K562 (cell line): ENCODE results near the gene SPATS2L. TPM values are rescaled to one million over a fixed set of nuclear protein-coding genes. Genes with fewer than 3 reads are reported as not detected.
A peak's percentile ranks its signal among the peaks of the same experiment; 100 is the strongest.

Experiments used
- ADNP ChIP-seq: fragments of 200-800 bp; sonication (Bioruptor generic); IDR thresholded peaks from 2 replicates; pipeline ENCODE4 v1.6.1; 2016; ENCODE audit warnings: missing genetic modification characterization, missing compliant biosample characterization
- BMI1 ChIP-seq: fragments of 150-350 bp; IDR thresholded peaks from 2 replicates; pipeline ENCODE4 v1.6.1; 2014; ENCODE audit warnings: low read length
- EP400 ChIP-seq: fragments of 450-650 bp; IDR thresholded peaks from 2 replicates; pipeline ENCODE4 v1.6.1; 2017; ENCODE audit warnings: antibody characterized with exemption, mild to moderate bottlenecking, moderate library complexity
- HDAC2 ChIP-seq: fragments of 450-650 bp; IDR thresholded peaks from 2 replicates; pipeline ENCODE4 v1.6.1; 2016; ENCODE audit warnings: mild to moderate bottlenecking
- HDAC6 ChIP-seq: IDR thresholded peaks from 2 replicates; pipeline ENCODE4 v1.6.1; 2012; ENCODE audit warnings: low read depth, mild to moderate bottlenecking, control low read depth, inconsistent platforms, low read length, moderate library complexity
- NBN ChIP-seq: fragments of 450-650 bp; IDR thresholded peaks from 2 replicates; pipeline ENCODE4 v1.6.1; 2016; ENCODE audit warnings: low read depth, mild to moderate bottlenecking
- NCOA2 ChIP-seq, 2 experiments: fragments of 450-650 bp; IDR thresholded peaks; 2 replicates each; pipeline ENCODE4 v1.6.1; 2018; ENCODE audit warnings: mild to moderate bottlenecking in 2 of 2, moderate library complexity in 1 of 2; ENCODE audit not compliant: partially characterized antibody in 2 of 2
- NFYB ChIP-seq: IDR thresholded peaks from 2 replicates; pipeline ENCODE4 v1.6.1; 2011; ENCODE audit warnings: mild to moderate bottlenecking, moderate library complexity; ENCODE audit not compliant: insufficient read length; ENCODE audit errors: extremely low read depth
- PCBP1 ChIP-seq: fragments of 200-400 bp; formaldehyde crosslinking; IDR thresholded peaks from 2 replicates; pipeline ENCODE4 v1.6.1; 2018; ENCODE audit warnings: mild to moderate bottlenecking, low read depth, low read length; ENCODE audit not compliant: poor library complexity, severe bottlenecking
- POLR3G ChIP-seq: IDR thresholded peaks from 2 replicates; pipeline ENCODE4 v1.6.1; 2011; ENCODE audit not compliant: insufficient read length, insufficient replicate concordance; ENCODE audit errors: extremely low read depth
- PPARD ChIP-seq: fragments of 250-450 bp; sonication (Bioruptor Pico); IDR thresholded peaks from 2 replicates; pipeline ENCODE4 v1.8.0; 2022; ENCODE audit warnings: inconsistent platforms, mild to moderate bottlenecking, moderate library complexity
- RFX5 ChIP-seq: IDR thresholded peaks from 2 replicates; pipeline ENCODE4 v1.6.1; 2011; ENCODE audit warnings: low read depth, mild to moderate bottlenecking, improper control_type of control experiment, low read length
- RFX7 ChIP-seq: fragments of 250-450 bp; sonication (Bioruptor Pico); IDR thresholded peaks from 2 replicates; pipeline ENCODE4 v1.5.1; 2021; ENCODE audit warnings: mild to moderate bottlenecking
- SIRT6 ChIP-seq: IDR thresholded peaks from one replicate; pipeline ENCODE4 v1.6.1; 2012; ENCODE audit warnings: low read depth, mild to moderate bottlenecking, control low read depth, inconsistent platforms, low read length, moderate library complexity
- SREBF1 ChIP-seq: fragments of 150-350 bp; IDR thresholded peaks from 2 replicates; pipeline ENCODE4 v1.6.1; 2014; ENCODE audit warnings: antibody characterized with exemption, low read depth, low read length, borderline replicate concordance
- STAT5A ChIP-seq: IDR thresholded peaks from 2 replicates; pipeline ENCODE4 v1.6.1; 2012; ENCODE audit warnings: low read length, inconsistent platforms, borderline replicate concordance
- SUPT5H ChIP-seq: fragments of 450-650 bp; IDR thresholded peaks from 2 replicates; pipeline ENCODE4 v1.6.1; 2016
- polyA plus RNA-seq, 8 experiments: library from polyadenylated mRNA; depleted of rRNA in 4 of 8; stranded (reverse) in 5 of 8; unstranded in 3 of 8; fragments of >200 nt; fragmentation: Nextera tagmentation in 2 of 8; fragmentation: Illumina TruSeq in 1 of 8; extraction: Ambion mirVana in 2 of 8; extraction: Trizol in 1 of 8; gene quantifications; 2 replicates each; pipeline versions ENCODE4 v1.2.1 to v1.2.3, GENCODE V29; 2011 to 2014; ENCODE audit warnings: inconsistent platforms in 1 of 8, missing spikeins in 1 of 8
- total RNA-seq, 7 experiments: library from RNA; depleted of rRNA in 6 of 7; stranded (reverse); fragments of >200 nt in 6 of 7; fragmentation: Illumina TruSeq in 2 of 7; extraction: Trizol in 2 of 7; gene quantifications; 2 replicates each; pipeline versions ENCODE4 v1.2.1 to v1.2.3, GENCODE V29; 2011 to 2021; ENCODE audit warnings: low replicate concordance in 1 of 7
- TF ChIP-seq, protein P1 (sequence below), 3 experiments: IDR thresholded peaks in 2 of 3; conservative IDR thresholded peaks in 1 of 3; 2 replicates each; pipeline ENCODE4 v1.5.1; 2011 to 2012; ENCODE audit warnings: low read length in 3 of 3, mild to moderate bottlenecking in 3 of 3, control low read depth in 2 of 3, improper control_type of control experiment in 1 of 3, inconsistent platforms in 1 of 3, low read depth in 1 of 3, mixed read lengths in 1 of 3, moderate library complexity in 1 of 3; ENCODE audit not compliant: insufficient read depth in 2 of 3
- TF ChIP-seq, protein P2 (sequence below): fragments of 450-650 bp; IDR thresholded peaks from 2 replicates; pipeline ENCODE4 v1.6.1; 2016; ENCODE audit warnings: low read depth, mild to moderate bottlenecking, moderate library complexity
- TF ChIP-seq, protein P3 (sequence below), 2 experiments: fragments of 250-450 bp in 1 of 2; fragments of 450-650 bp in 1 of 2; sonication (Bioruptor Pico) in 1 of 2; IDR thresholded peaks; 2 replicates each; pipeline versions ENCODE4 v1.6.1 to v1.8.0; 2016 to 2021; ENCODE audit warnings: mild to moderate bottlenecking in 2 of 2, moderate library complexity in 2 of 2, missing compliant biosample characterization in 1 of 2, missing genetic modification characterization in 1 of 2
- TF ChIP-seq, protein P4 (sequence below): fragments of 450-650 bp; IDR thresholded peaks from 2 replicates; pipeline ENCODE4 v1.6.1; 2017; ENCODE audit warnings: antibody characterized with exemption, mild to moderate bottlenecking

The SPATS2L gene
- total and polyA plus RNA-seq, 9 of the 15 experiments (the other 6 are each of a cell fraction or from before 2014, with no cell fraction given) = 11.3 to 41.5 (median 24.9) TPM

DNA sequence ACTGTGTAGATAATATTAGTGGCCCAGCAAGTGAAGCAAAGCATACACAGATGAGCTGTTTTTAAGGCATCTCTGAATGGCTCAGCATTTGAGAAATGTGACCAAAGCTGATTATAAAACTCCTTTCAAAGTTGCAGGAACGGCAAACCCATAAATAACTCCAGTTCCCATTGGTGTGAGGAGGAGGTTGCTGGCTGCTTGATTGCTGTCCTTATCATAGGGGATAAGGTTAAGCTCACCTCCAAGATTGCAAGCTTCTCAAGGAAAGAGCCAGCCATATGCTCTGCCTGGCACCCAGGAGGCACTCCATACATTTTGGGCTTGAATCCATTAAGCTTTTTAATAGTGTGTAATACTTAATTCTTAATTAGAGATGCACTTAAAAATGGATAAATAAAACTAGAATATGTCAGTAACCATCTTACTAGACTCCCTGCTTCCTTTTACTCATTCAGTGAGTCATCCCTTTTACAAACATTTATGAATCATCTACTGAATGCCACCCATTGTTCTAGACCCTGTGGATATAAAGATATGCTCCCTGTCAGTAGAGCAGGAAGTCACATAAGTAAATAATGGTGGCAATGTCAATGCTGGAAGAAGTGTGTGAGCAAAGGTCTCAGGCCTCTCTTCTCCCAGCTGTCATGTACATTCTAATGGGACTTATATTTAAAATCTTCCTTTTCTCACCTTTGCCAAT, 99.3 kb downstream of the SPATS2L start (continued):
- TF ChIP-seq RFX7 (CRISPR knock-in tag) = no peak
- TF ChIP-seq HDAC6 = no peak
- TF ChIP-seq RFX5 = no peak
- TF ChIP-seq, protein P1, sequence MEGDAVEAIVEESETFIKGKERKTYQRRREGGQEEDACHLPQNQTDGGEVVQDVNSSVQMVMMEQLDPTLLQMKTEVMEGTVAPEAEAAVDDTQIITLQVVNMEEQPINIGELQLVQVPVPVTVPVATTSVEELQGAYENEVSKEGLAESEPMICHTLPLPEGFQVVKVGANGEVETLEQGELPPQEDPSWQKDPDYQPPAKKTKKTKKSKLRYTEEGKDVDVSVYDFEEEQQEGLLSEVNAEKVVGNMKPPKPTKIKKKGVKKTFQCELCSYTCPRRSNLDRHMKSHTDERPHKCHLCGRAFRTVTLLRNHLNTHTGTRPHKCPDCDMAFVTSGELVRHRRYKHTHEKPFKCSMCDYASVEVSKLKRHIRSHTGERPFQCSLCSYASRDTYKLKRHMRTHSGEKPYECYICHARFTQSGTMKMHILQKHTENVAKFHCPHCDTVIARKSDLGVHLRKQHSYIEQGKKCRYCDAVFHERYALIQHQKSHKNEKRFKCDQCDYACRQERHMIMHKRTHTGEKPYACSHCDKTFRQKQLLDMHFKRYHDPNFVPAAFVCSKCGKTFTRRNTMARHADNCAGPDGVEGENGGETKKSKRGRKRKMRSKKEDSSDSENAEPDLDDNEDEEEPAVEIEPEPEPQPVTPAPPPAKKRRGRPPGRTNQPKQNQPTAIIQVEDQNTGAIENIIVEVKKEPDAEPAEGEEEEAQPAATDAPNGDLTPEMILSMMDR (IDR thresholded peaks at IDR 0.05 in 2 of 3, conservative IDR thresholded peaks at IDR 0.05 in 1 of 3; ENCODE audit: insufficient read depth in 2 of 3, low read depth in 1 of 3, low read length in 3 of 3) = no peak
- no peak for TF ChIP-seq NFYB
- TF ChIP-seq, protein P2, sequence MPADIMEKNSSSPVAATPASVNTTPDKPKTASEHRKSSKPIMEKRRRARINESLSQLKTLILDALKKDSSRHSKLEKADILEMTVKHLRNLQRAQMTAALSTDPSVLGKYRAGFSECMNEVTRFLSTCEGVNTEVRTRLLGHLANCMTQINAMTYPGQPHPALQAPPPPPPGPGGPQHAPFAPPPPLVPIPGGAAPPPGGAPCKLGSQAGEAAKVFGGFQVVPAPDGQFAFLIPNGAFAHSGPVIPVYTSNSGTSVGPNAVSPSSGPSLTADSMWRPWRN = 0 out of 2 replicates have a peak, but pooled peaks have one; percentile 41
- TF ChIP-seq PPARD (CRISPR knock-in tag) = no peak
- TF ChIP-seq HDAC2 = peak; percentile 58; the same call in 1 of the 2 replicates
- TF ChIP-seq SREBF1 = no peak
- TF ChIP-seq STAT5A = peak; percentile 52
- peak; percentile 34 for TF ChIP-seq EP400
- TF ChIP-seq NBN = peak; percentile 55; the same call in 1 of the 2 replicates
- TF ChIP-seq BMI1 = no peak
- no peak for TF ChIP-seq POLR3G
- TF ChIP-seq ADNP (tag) = no peak; the same call in 1 of the 2 replicates
- no peak for TF ChIP-seq SUPT5H
- TF ChIP-seq SIRT6 = no peak
- no peak for TF ChIP-seq PCBP1
- TF ChIP-seq NCOA2 (IDR thresholded peaks at IDR 0.05; ENCODE audit: partially characterized antibody in 2 of 2) = peak in 1 of 2 experiments; percentile 70
- TF ChIP-seq, protein P3, sequence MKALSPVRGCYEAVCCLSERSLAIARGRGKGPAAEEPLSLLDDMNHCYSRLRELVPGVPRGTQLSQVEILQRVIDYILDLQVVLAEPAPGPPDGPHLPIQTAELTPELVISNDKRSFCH (CRISPR knock-in tag; IDR thresholded peaks at IDR 0.05) = no peak
- TF ChIP-seq, protein P3 (tag; IDR thresholded peaks at IDR 0.05) = peak; percentile 81; the same call in 1 of the 2 replicates
- TF ChIP-seq, protein P4, sequence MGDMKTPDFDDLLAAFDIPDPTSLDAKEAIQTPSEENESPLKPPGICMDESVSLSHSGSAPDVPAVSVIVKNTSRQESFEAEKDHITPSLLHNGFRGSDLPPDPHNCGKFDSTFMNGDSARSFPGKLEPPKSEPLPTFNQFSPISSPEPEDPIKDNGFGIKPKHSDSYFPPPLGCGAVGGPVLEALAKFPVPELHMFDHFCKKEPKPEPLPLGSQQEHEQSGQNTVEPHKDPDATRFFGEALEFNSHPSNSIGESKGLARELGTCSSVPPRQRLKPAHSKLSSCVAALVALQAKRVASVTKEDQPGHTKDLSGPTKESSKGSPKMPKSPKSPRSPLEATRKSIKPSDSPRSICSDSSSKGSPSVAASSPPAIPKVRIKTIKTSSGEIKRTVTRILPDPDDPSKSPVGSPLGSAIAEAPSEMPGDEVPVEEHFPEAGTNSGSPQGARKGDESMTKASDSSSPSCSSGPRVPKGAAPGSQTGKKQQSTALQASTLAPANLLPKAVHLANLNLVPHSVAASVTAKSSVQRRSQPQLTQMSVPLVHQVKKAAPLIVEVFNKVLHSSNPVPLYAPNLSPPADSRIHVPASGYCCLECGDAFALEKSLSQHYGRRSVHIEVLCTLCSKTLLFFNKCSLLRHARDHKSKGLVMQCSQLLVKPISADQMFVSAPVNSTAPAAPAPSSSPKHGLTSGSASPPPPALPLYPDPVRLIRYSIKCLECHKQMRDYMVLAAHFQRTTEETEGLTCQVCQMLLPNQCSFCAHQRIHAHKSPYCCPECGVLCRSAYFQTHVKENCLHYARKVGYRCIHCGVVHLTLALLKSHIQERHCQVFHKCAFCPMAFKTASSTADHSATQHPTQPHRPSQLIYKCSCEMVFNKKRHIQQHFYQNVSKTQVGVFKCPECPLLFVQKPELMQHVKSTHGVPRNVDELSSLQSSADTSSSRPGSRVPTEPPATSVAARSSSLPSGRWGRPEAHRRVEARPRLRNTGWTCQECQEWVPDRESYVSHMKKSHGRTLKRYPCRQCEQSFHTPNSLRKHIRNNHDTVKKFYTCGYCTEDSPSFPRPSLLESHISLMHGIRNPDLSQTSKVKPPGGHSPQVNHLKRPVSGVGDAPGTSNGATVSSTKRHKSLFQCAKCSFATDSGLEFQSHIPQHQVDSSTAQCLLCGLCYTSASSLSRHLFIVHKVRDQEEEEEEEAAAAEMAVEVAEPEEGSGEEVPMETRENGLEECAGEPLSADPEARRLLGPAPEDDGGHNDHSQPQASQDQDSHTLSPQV = peak; percentile 37; the same call in 1 of the 2 replicates
